ENCODE measurements around the gene CIAO2B.

The CIAO2B gene

DNA sequence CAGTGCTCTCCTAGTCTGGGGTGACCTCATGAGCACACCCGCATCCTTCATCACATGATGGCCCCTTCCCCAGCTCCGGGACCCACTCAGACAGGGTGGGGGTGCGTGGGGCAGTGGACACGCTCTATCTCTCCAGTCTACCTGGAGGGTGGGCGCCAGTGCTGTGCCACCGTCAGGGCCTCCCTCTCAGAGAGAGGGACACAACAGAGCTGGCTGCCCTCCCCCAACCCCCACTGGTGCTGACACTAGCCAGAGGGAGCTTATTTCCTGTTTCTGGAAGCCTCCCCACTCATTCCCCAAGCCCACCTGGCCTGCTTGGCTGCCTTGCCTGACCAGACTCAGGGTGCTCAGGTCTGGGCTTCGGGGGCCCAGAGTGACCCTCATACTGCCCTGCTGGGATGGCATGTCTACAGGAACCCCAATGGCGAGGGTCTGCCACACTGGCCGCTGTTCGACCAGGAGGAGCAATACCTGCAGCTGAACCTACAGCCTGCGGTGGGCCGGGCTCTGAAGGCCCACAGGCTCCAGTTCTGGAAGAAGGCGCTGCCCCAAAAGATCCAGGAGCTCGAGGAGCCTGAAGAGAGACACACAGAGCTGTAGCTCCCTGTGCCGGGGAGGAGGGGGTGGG lies 9.3 kb upstream of the CIAO2B start:
- Histone ChIP-seq H3K4me2 (ENCODE audit: low read depth, low read length, poor library complexity, severe bottlenecking) (no peak overlapping the region), H3K27me3 (ENCODE audit: insufficient read depth, low read length, poor library complexity, severe bottlenecking) (no peaks in the 10 kb centered on the region), H3K9ac (ENCODE audit: low read depth, low read length, poor library complexity, severe bottlenecking) (no peak overlapping the region), H3K4me3 (ENCODE audit: low read length, poor library complexity, severe bottlenecking) (no peak overlapping the region), H3K9me3 (ENCODE audit: insufficient read depth, low read depth, low read length) (no peaks in the 10 kb centered on the region), H3K9me2 (replicated peaks; ENCODE audit: low read depth, low read length) (no peaks in the 10 kb centered on the region), H3F3A (ENCODE audit: low read depth) (no peaks in the 10 kb centered on the region), H3K36me3 (ENCODE audit: insufficient read depth, low read length) (peaks cover 14% of the 10 kb centered on the region; the same call in 1 of the 2 replicates), H2AFZ (ENCODE audit: low read length) (no peak overlapping the region), H4K20me1 (ENCODE audit: insufficient read depth, low read length, poor library complexity, severe bottlenecking) (no peaks in the 10 kb centered on the region), H3K4me1 (ENCODE audit: insufficient read depth, low read length, poor library complexity, severe bottlenecking) (no peaks in the 10 kb centered on the region), H3K79me2 (ENCODE audit: insufficient read depth, low read length) (no peaks in the 10 kb centered on the region)
- TF ChIP-seq, protein P1, sequence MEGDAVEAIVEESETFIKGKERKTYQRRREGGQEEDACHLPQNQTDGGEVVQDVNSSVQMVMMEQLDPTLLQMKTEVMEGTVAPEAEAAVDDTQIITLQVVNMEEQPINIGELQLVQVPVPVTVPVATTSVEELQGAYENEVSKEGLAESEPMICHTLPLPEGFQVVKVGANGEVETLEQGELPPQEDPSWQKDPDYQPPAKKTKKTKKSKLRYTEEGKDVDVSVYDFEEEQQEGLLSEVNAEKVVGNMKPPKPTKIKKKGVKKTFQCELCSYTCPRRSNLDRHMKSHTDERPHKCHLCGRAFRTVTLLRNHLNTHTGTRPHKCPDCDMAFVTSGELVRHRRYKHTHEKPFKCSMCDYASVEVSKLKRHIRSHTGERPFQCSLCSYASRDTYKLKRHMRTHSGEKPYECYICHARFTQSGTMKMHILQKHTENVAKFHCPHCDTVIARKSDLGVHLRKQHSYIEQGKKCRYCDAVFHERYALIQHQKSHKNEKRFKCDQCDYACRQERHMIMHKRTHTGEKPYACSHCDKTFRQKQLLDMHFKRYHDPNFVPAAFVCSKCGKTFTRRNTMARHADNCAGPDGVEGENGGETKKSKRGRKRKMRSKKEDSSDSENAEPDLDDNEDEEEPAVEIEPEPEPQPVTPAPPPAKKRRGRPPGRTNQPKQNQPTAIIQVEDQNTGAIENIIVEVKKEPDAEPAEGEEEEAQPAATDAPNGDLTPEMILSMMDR (conservative IDR thresholded peaks at IDR 0.05; ENCODE audit: low read length), result no peak
- no peak for TF ChIP-seq EZH2phosphoT487 (IDR thresholded peaks at IDR 0.05; ENCODE audit: borderline replicate concordance)

GRCh38 chr16:66942981-66943380 lies 8.8 kb upstream of the CIAO2B start:
- Histone ChIP-seq H3K9me2 (replicated peaks; ENCODE audit: low read depth, low read length) (no peaks in the 10 kb centered on the region), H3K4me3 (ENCODE audit: low read length, poor library complexity, severe bottlenecking) (no peak overlapping the region), H3F3A (ENCODE audit: low read depth) (no peaks in the 10 kb centered on the region), H3K27me3 (ENCODE audit: insufficient read depth, low read length, poor library complexity, severe bottlenecking) (no peaks in the 10 kb centered on the region), H4K20me1 (ENCODE audit: insufficient read depth, low read length, poor library complexity, severe bottlenecking) (no peaks in the 10 kb centered on the region), H3K4me2 (ENCODE audit: low read depth, low read length, poor library complexity, severe bottlenecking) (no peak overlapping the region), H3K4me1 (ENCODE audit: insufficient read depth, low read length, poor library complexity, severe bottlenecking) (no peaks in the 10 kb centered on the region), H3K79me2 (ENCODE audit: insufficient read depth, low read length) (no peaks in the 10 kb centered on the region), H2AFZ (ENCODE audit: low read length) (no peak overlapping the region), H3K36me3 (ENCODE audit: insufficient read depth, low read length) (peaks cover 14% of the 10 kb centered on the region; the same call in 1 of the 2 replicates), H3K9me3 (ENCODE audit: insufficient read depth, low read depth, low read length) (no peaks in the 10 kb centered on the region), H3K9ac (ENCODE audit: low read depth, low read length, poor library complexity, severe bottlenecking) (no peak overlapping the region)
- TF ChIP-seq, protein P1 (conservative IDR thresholded peaks at IDR 0.05; ENCODE audit: low read length), result no peak
- no peak for TF ChIP-seq EZH2phosphoT487 (IDR thresholded peaks at IDR 0.05; ENCODE audit: borderline replicate concordance)

DNA sequence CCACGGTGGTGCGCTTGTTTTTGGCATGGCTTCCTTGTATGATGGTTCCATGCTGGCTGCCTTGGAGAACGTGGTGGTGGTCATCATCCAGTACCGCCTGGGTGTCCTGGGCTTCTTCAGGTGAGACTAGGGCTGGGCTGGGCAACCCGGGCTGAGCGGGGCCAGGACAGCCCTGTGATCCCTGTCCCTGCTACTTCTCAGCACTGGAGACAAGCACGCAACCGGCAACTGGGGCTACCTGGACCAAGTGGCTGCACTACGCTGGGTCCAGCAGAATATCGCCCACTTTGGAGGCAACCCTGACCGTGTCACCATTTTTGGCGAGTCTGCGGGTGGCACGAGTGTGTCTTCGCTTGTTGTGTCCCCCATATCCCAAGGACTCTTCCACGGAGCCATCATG lies 6.0 kb upstream of the CIAO2B start:
- no peak overlapping the region for H3K9ac ChIP-seq (ENCODE audit: low read depth, low read length, poor library complexity, severe bottlenecking)

More for the DNA sequence above, 6.0 kb upstream of the CIAO2B start:
- H3F3A ChIP-seq (ENCODE audit: low read depth), result no peaks in the 10 kb centered on the region
- no peaks in the 10 kb centered on the region for H4K20me1 ChIP-seq (ENCODE audit: insufficient read depth, low read length, poor library complexity, severe bottlenecking)
- H3K79me2 ChIP-seq (ENCODE audit: insufficient read depth, low read length), result peaks cover 17% of the 10 kb centered on the region
- no peak overlapping the region for H2AFZ ChIP-seq (ENCODE audit: low read length)
- H3K4me2 ChIP-seq (ENCODE audit: low read depth, low read length, poor library complexity, severe bottlenecking), result no peak overlapping the region
- no peak overlapping the region for H3K4me3 ChIP-seq (ENCODE audit: low read length, poor library complexity, severe bottlenecking)
- no peaks in the 10 kb centered on the region for H3K9me2 ChIP-seq (replicated peaks; ENCODE audit: low read depth, low read length)
- H3K27me3 ChIP-seq (ENCODE audit: insufficient read depth, low read length, poor library complexity, severe bottlenecking), result no peaks in the 10 kb centered on the region
- peaks cover 20% of the 10 kb centered on the region for H3K4me1 ChIP-seq (ENCODE audit: insufficient read depth, low read length, poor library complexity, severe bottlenecking)
- H3K36me3 ChIP-seq (ENCODE audit: insufficient read depth, low read length), result peaks cover 14% of the 10 kb centered on the region; the same call in 1 of the 2 replicates
- TF ChIP-seq, protein P1 (conservative IDR thresholded peaks at IDR 0.05; ENCODE audit: low read length), result no peak
- no peaks in the 10 kb centered on the region for H3K9me3 ChIP-seq (ENCODE audit: insufficient read depth, low read depth, low read length)
